SH-SY5Y (cell line): ENCODE results near the gene TBC1D24.

ENCODE experiments used
- GATA2 ChIP-seq: IDR thresholded peaks from 2 replicates; pipeline ENCODE4 v1.6.1; 2011; ENCODE audit warnings: mild to moderate bottlenecking, low read depth, low read length
- GATA3 ChIP-seq: IDR thresholded peaks from 2 replicates; pipeline ENCODE4 v1.6.1; 2011; ENCODE audit warnings: low read depth, mild to moderate bottlenecking, low read length, moderate library complexity

DNA sequence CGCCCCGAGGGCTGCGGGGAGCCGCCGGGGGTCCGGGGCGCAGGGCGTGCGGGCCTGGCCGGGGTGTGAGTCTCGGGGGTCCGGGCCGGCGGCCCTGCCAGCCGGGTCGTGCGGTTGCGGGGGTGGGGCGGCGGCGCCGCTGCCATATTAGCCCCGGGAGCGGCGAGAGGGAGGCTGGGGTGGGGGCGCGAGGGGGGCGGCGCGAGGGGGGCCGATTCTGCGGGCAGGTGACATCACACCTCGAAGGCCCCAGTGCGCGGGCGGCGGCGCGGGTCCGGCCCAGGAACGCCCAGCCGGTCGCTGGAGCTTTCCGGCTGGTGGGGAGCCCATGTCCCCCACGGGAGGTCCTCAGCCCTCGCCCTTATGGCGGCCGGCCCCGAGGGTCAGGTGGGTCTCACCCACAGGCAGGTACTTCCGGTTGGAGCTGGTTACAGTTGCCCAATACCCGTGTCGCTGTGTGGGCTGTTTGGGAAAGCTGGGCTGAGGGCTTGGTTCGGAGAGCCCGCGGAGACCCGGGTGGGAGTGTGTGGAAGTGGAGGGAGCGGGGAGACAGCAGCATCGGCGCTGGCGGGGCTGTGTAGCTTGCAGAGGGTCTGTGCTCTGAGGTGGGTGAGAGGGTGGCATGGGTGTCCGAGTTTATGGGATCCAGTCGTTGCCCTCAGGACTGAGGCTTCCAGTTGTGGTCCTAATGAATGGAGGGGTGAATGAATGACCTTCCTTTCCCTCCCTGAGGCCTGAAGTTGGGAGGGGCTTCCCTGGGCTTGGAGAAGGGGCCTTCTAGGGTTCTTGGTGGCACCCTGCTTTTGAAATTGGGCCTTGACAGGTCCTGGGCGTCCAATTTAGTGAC lies 39.6 kb downstream of the TBC1D24 start:
- no peak for TF ChIP-seq GATA2
- no peak for TF ChIP-seq GATA3
